WTC11 (cell line): Measurements from ENCODE around the gene COL4A2.

Experiments used
- ELF4 ChIP-seq: sonication (generic); formaldehyde crosslinking; IDR thresholded peaks from 2 replicates; pipeline ENCODE4 v1.8.1; 2022; ENCODE audit warnings: low read depth, mild to moderate bottlenecking, moderate library complexity, missing genetic modification reagents
- KAT7 ChIP-seq: sonication (generic); formaldehyde crosslinking; IDR thresholded peaks from 2 replicates; pipeline ENCODE4 v1.8.1; 2023; ENCODE audit warnings: missing genetic modification reagents, mild to moderate bottlenecking, borderline replicate concordance
- NR2C2 ChIP-seq: sonication (generic); formaldehyde crosslinking; IDR thresholded peaks from 2 replicates; pipeline ENCODE4 v1.8.0; 2022; ENCODE audit warnings: mild to moderate bottlenecking, missing genetic modification reagents
- TF ChIP-seq, protein P1 (sequence below): fragments of 200-600 bp; IDR thresholded peaks from 2 replicates; pipeline ENCODE4 v1.8.0; 2022; ENCODE audit warnings: antibody characterized with exemption
- TF ChIP-seq, protein P2 (sequence below): fragments of 250-450 bp; sonication (Bioruptor Pico); IDR thresholded peaks from 2 replicates; pipeline ENCODE4 v1.9.0; 2021; ENCODE audit warnings: mild to moderate bottlenecking
- TF ChIP-seq, protein P3 (sequence below): sonication (generic); formaldehyde crosslinking; IDR thresholded peaks from 2 replicates; pipeline ENCODE4 v1.8.0; 2023; ENCODE audit warnings: mild to moderate bottlenecking, missing genetic modification reagents

DNA sequence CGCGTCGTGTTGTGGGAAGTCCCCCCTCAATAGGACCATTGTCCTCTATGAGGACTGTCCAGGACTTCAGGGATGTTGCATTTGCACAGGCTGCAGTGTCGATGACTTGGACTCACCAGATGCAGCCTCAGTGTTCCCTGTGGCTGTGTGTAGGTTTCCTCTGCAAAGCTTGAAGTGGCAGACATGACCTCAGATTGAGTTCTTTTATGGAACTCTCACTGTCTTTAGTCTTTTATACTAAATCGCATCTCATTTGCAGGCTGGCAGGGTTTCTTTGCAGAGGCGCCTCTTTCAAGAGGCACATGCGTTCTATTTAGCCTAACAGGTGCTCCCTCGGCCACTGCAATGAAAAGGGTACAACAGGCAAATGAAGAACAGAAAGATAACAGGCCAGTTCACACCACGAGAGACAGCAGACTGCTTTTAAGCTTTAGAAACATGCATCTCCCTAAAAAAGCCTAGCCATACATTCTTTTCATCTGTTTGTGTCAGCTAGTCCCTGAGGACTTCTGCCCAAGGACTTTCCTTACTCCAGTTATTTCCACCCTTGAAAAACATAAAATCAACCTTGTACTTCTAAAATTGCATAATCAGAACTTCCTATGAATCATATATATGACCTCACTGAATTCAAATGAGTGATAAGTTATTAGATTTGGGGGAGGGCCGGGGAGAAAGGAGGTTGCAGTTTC lies 136.0 kb downstream of the COL4A2 start:
- TF ChIP-seq NR2C2 (CRISPR knock-in tag) (no peak), ELF4 (CRISPR knock-in tag) (no peak), KAT7 (CRISPR knock-in tag) (no peak)
- TF ChIP-seq, protein P1, sequence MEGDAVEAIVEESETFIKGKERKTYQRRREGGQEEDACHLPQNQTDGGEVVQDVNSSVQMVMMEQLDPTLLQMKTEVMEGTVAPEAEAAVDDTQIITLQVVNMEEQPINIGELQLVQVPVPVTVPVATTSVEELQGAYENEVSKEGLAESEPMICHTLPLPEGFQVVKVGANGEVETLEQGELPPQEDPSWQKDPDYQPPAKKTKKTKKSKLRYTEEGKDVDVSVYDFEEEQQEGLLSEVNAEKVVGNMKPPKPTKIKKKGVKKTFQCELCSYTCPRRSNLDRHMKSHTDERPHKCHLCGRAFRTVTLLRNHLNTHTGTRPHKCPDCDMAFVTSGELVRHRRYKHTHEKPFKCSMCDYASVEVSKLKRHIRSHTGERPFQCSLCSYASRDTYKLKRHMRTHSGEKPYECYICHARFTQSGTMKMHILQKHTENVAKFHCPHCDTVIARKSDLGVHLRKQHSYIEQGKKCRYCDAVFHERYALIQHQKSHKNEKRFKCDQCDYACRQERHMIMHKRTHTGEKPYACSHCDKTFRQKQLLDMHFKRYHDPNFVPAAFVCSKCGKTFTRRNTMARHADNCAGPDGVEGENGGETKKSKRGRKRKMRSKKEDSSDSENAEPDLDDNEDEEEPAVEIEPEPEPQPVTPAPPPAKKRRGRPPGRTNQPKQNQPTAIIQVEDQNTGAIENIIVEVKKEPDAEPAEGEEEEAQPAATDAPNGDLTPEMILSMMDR: no peak
- TF ChIP-seq, protein P2, sequence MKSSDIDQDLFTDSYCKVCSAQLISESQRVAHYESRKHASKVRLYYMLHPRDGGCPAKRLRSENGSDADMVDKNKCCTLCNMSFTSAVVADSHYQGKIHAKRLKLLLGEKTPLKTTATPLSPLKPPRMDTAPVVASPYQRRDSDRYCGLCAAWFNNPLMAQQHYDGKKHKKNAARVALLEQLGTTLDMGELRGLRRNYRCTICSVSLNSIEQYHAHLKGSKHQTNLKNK: no peak
- TF ChIP-seq, protein P3, sequence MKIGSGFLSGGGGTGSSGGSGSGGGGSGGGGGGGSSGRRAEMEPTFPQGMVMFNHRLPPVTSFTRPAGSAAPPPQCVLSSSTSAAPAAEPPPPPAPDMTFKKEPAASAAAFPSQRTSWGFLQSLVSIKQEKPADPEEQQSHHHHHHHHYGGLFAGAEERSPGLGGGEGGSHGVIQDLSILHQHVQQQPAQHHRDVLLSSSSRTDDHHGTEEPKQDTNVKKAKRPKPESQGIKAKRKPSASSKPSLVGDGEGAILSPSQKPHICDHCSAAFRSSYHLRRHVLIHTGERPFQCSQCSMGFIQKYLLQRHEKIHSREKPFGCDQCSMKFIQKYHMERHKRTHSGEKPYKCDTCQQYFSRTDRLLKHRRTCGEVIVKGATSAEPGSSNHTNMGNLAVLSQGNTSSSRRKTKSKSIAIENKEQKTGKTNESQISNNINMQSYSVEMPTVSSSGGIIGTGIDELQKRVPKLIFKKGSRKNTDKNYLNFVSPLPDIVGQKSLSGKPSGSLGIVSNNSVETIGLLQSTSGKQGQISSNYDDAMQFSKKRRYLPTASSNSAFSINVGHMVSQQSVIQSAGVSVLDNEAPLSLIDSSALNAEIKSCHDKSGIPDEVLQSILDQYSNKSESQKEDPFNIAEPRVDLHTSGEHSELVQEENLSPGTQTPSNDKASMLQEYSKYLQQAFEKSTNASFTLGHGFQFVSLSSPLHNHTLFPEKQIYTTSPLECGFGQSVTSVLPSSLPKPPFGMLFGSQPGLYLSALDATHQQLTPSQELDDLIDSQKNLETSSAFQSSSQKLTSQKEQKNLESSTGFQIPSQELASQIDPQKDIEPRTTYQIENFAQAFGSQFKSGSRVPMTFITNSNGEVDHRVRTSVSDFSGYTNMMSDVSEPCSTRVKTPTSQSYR: no peak
